Measurements from ENCODE around the gene RBM19.

The RBM19 gene

GRCh38 chr12:113857371-113857770 lies 108.8 kb downstream of the RBM19 start:
- Histone ChIP-seq H3K9me3 (ENCODE audit: low read length) (no peaks in the 10 kb centered on the region), H3K9ac (ENCODE audit: low read length) (no peak overlapping the region), H3K27me3 (ENCODE audit: control insufficient read depth in 1 of 2, insufficient read depth in 2 of 2, low read length in 2 of 2) (no peaks in the 10 kb centered on the region), H3K27ac (ENCODE audit: low read depth, low read length) (no peak overlapping the region), H3K36me3 (ENCODE audit: insufficient read depth, low read length) (peaks cover 19% of the 10 kb centered on the region), H3K4me1 (ENCODE audit: insufficient read depth, low read length) (peaks cover 7% of the 10 kb centered on the region), H3K4me3 (ENCODE audit: low read depth in 1 of 2, low read length in 2 of 2) (no peak overlapping the region)

- H3K9me3 ChIP-seq (ENCODE audit: low read length): no peaks in the 10 kb centered on the region
- H3K4me3 ChIP-seq (ENCODE audit: low read depth in 1 of 2, low read length in 2 of 2): no peak overlapping the region
- no peak overlapping the region for H3K27ac ChIP-seq (ENCODE audit: low read depth, low read length)
- peaks cover 9% of the 10 kb centered on the region for H3K4me1 ChIP-seq (ENCODE audit: insufficient read depth, low read length)
- no peak overlapping the region for H3K9ac ChIP-seq (ENCODE audit: low read length)
- H3K27me3 ChIP-seq (ENCODE audit: control insufficient read depth in 1 of 2, insufficient read depth in 2 of 2, low read length in 2 of 2): no peaks in the 10 kb centered on the region
- H3K36me3 ChIP-seq (ENCODE audit: insufficient read depth, low read length): peaks cover 19% of the 10 kb centered on the region
Measured at GRCh38 chr12:113855998-113856397, 110.1 kb downstream of the RBM19 start.

GRCh38 chr12:113854385-113855142 lies 111.6 kb downstream of the RBM19 start:
- Histone ChIP-seq H3K27me3 (ENCODE audit: control insufficient read depth in 1 of 2, insufficient read depth in 2 of 2, low read length in 2 of 2) (no peaks in the 10 kb centered on the region), H3K9ac (ENCODE audit: low read length) (no peak overlapping the region), H3K27ac (ENCODE audit: low read depth, low read length) (no peak overlapping the region), H3K4me1 (ENCODE audit: insufficient read depth, low read length) (peaks cover 22% of the 10 kb centered on the region), H3K9me3 (ENCODE audit: low read length) (no peaks in the 10 kb centered on the region), H3K36me3 (ENCODE audit: insufficient read depth, low read length) (peaks cover 19% of the 10 kb centered on the region), H3K4me3 (ENCODE audit: low read depth in 1 of 2, low read length in 2 of 2) (no peak overlapping the region)

GRCh38 chr12:113853491-113853890 lies 112.6 kb downstream of the RBM19 start:
- Histone ChIP-seq H3K27ac (ENCODE audit: low read depth, low read length) (no peak overlapping the region), H3K4me1 (ENCODE audit: insufficient read depth, low read length) (peaks cover 22% of the 10 kb centered on the region), H3K4me3 (ENCODE audit: low read depth in 1 of 2, low read length in 2 of 2) (no peak overlapping the region), H3K9me3 (ENCODE audit: low read length) (no peaks in the 10 kb centered on the region), H3K36me3 (ENCODE audit: insufficient read depth, low read length) (peaks cover 17% of the 10 kb centered on the region), H3K9ac (ENCODE audit: low read length) (no peak overlapping the region), H3K27me3 (ENCODE audit: control insufficient read depth in 1 of 2, insufficient read depth in 2 of 2, low read length in 2 of 2) (no peaks in the 10 kb centered on the region)

GRCh38 chr12:113852695-113853490 lies 113.2 kb downstream of the RBM19 start:
- no peaks in the 10 kb centered on the region for H3K27me3 ChIP-seq (ENCODE audit: control insufficient read depth in 1 of 2, insufficient read depth in 2 of 2, low read length in 2 of 2)
- no peak overlapping the region for H3K27ac ChIP-seq (ENCODE audit: low read depth, low read length)
- no peak overlapping the region for H3K9ac ChIP-seq (ENCODE audit: low read length)
- H3K4me3 ChIP-seq (ENCODE audit: low read depth in 1 of 2, low read length in 2 of 2): no peak overlapping the region
- H3K9me3 ChIP-seq (ENCODE audit: low read length): no peaks in the 10 kb centered on the region
- H3K4me1 ChIP-seq (ENCODE audit: insufficient read depth, low read length): peaks cover 22% of the 10 kb centered on the region
- H3K36me3 ChIP-seq (ENCODE audit: insufficient read depth, low read length): peaks cover 11% of the 10 kb centered on the region

- no peak overlapping the region for H3K9ac ChIP-seq (ENCODE audit: low read length)
- H3K36me3 ChIP-seq (ENCODE audit: insufficient read depth, low read length): peaks cover 4% of the 10 kb centered on the region
- no peaks in the 10 kb centered on the region for H3K27me3 ChIP-seq (ENCODE audit: control insufficient read depth in 1 of 2, insufficient read depth in 2 of 2, low read length in 2 of 2)
- H3K4me3 ChIP-seq (ENCODE audit: low read depth in 1 of 2, low read length in 2 of 2): no peak overlapping the region
- H3K9me3 ChIP-seq (ENCODE audit: low read length): no peaks in the 10 kb centered on the region
- H3K4me1 ChIP-seq (ENCODE audit: insufficient read depth, low read length): peaks cover 22% of the 10 kb centered on the region
- H3K27ac ChIP-seq (ENCODE audit: low read depth, low read length): no peak overlapping the region
Measured at GRCh38 chr12:113852264-113852663, 113.9 kb downstream of the RBM19 start.

- Histone ChIP-seq H3K36me3 (ENCODE audit: insufficient read depth, low read length) (no peaks in the 10 kb centered on the region), H3K9me3 (ENCODE audit: low read length) (no peaks in the 10 kb centered on the region), H3K27me3 (ENCODE audit: control insufficient read depth in 1 of 2, insufficient read depth in 2 of 2, low read length in 2 of 2) (no peaks in the 10 kb centered on the region), H3K9ac (ENCODE audit: low read length) (no peak overlapping the region), H3K4me1 (ENCODE audit: insufficient read depth, low read length) (peaks cover 15% of the 10 kb centered on the region), H3K4me3 (ENCODE audit: low read depth in 1 of 2, low read length in 2 of 2) (no peak overlapping the region), H3K27ac (ENCODE audit: low read depth, low read length) (no peak overlapping the region)
Measured at GRCh38 chr12:113850309-113851056, 115.6 kb downstream of the RBM19 start.

GRCh38 chr12:113847856-113848255 lies 118.3 kb downstream of the RBM19 start:
- Histone ChIP-seq H3K27ac (ENCODE audit: low read depth, low read length) (no peak overlapping the region), H3K4me3 (ENCODE audit: low read depth in 1 of 2, low read length in 2 of 2) (no peak overlapping the region), H3K36me3 (ENCODE audit: insufficient read depth, low read length) (peaks cover 9% of the 10 kb centered on the region), H3K27me3 (ENCODE audit: control insufficient read depth in 1 of 2, insufficient read depth in 2 of 2, low read length in 2 of 2) (no peaks in the 10 kb centered on the region), H3K9me3 (ENCODE audit: low read length) (no peaks in the 10 kb centered on the region), H3K4me1 (ENCODE audit: insufficient read depth, low read length) (peaks cover 15% of the 10 kb centered on the region), H3K9ac (ENCODE audit: low read length) (no peak overlapping the region)

GRCh38 chr12:113846883-113847755 lies 119.0 kb downstream of the RBM19 start:
- H3K9ac ChIP-seq (ENCODE audit: low read length): no peak overlapping the region
- peaks cover 14% of the 10 kb centered on the region for H3K36me3 ChIP-seq (ENCODE audit: insufficient read depth, low read length)
- no peak overlapping the region for H3K27ac ChIP-seq (ENCODE audit: low read depth, low read length)
- H3K9me3 ChIP-seq (ENCODE audit: low read length): no peaks in the 10 kb centered on the region
- peaks cover 15% of the 10 kb centered on the region for H3K4me1 ChIP-seq (ENCODE audit: insufficient read depth, low read length)
- no peak overlapping the region for H3K4me3 ChIP-seq (ENCODE audit: low read depth in 1 of 2, low read length in 2 of 2)
- H3K27me3 ChIP-seq (ENCODE audit: control insufficient read depth in 1 of 2, insufficient read depth in 2 of 2, low read length in 2 of 2): no peaks in the 10 kb centered on the region

- H3K4me1 ChIP-seq (ENCODE audit: insufficient read depth, low read length): peaks cover 14% of the 10 kb centered on the region
- H3K36me3 ChIP-seq (ENCODE audit: insufficient read depth, low read length): peaks cover 14% of the 10 kb centered on the region
- no peak overlapping the region for H3K9ac ChIP-seq (ENCODE audit: low read length)
- H3K9me3 ChIP-seq (ENCODE audit: low read length): no peaks in the 10 kb centered on the region
- H3K27me3 ChIP-seq (ENCODE audit: control insufficient read depth in 1 of 2, insufficient read depth in 2 of 2, low read length in 2 of 2): no peaks in the 10 kb centered on the region
- H3K27ac ChIP-seq (ENCODE audit: low read depth, low read length): no peak overlapping the region
- H3K4me3 ChIP-seq (ENCODE audit: low read depth in 1 of 2, low read length in 2 of 2): no peak overlapping the region
Measured at GRCh38 chr12:113845900-113846674, 120.0 kb downstream of the RBM19 start.
